Measurements from ENCODE around the gene SOHLH1.

SOHLH1 gene, protein sequence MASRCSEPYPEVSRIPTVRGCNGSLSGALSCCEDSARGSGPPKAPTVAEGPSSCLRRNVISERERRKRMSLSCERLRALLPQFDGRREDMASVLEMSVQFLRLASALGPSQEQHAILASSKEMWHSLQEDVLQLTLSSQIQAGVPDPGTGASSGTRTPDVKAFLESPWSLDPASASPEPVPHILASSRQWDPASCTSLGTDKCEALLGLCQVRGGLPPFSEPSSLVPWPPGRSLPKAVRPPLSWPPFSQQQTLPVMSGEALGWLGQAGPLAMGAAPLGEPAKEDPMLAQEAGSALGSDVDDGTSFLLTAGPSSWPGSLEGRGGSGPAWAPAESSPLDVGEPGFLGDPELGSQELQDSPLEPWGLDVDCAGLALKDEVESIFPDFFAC

DNA sequence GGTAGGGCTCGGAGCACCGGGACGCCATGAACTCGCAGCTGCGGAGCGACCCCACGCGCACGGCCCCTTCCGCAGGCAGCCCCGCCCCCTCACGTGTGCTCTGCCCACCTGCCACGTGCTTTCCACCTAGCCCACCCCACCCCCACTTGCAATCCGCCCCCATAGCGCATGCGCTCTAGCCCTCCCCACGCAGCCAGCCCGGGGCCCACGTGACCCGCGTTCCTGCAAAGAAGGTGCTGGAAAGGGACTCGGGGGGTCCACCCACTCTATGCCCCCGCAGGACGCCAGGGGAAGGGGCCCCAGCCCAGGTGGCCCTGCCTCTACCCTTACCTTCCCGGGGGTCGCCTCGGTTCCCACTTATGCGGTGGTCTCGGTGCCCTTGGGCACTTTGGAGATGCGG lies at the start of gene SOHLH1:
Gene SOHLH1 (minus strand): TSS at position 42 of the 400 bp plus-strand sequence. CDS start 14 bp downstream, at position 28.
- in situ Hi-C loops (cut with MboI; ENCODE audit: low sequenced_read_pairs): loop anchor here (25.0 kb wide), 1 partner anchor 88 kb away; no protein-coding TSS in a partner anchor
- Histone ChIP-seq H3K4me1 (no peaks in the 10 kb centered on the region), H3K4me3 (no peak within 1 kb of the TSS), H3K36me3 (replicated peaks) (no peaks in the 10 kb centered on the region), H3K9me3 (no peaks in the 10 kb centered on the region), H3K27me3 (ENCODE audit: low read depth) (peaks cover 2% of the 10 kb centered on the region; the same call in 1 of the 2 replicates)
- DNase-seq (ENCODE audit: low spot score in 2 of 2): no peak

DNA sequence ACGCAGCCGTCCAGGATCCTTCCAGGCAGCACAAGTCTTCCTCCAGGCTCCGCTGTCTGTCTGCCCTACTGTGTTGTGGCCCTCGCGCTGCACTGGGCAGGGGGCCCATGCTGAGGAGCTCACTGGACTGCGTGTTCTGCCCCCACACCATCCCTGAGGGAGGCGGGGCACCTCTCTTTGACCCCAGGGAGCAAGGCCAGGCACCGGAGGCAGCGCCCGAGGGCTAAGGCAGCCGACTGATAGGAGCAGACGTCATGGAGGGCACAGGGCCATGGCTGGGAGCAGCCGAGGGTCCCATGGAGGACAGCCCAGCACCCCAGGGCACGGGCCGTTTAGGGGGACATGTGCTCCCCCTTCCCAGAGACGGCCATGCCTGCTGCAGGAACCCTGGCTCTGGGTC lies 49.4 kb upstream of the SOHLH1 start:
- in situ Hi-C loops (cut with MboI; ENCODE audit: low sequenced_read_pairs): no loop called here
- H3K9me3 ChIP-seq: no peaks in the 10 kb centered on the region
- no peaks in the 10 kb centered on the region for H3K36me3 ChIP-seq (replicated peaks)
- no peak for DNase-seq (ENCODE audit: low spot score in 2 of 2)
- peaks cover 32% of the 10 kb centered on the region for H3K27me3 ChIP-seq (ENCODE audit: low read depth)
- H3K4me1 ChIP-seq: no peaks in the 10 kb centered on the region
- no peak overlapping the region for H3K4me3 ChIP-seq

DNA sequence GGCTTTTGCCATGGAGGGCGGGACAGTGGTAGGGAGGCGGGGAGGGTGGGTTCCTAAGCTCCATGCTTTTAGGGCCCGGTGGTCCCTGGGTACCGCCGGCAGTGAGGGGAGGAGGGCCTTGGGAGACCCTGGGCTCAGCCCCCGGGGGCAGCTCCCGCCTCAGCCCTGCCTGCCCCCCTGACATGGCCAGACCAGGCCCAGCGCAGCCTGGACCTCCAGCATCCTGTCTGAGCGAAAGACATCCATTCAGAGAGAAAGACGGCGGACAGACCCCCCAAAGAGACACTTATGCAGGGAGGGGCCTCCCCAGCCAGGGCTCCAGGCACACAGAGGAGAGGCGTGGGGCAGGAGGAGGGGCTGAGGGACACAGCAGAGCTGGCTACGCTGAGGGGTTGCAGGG lies 48.0 kb upstream of the SOHLH1 start:
- in situ Hi-C loops (cut with MboI; ENCODE audit: low sequenced_read_pairs): no loop called here
- Histone ChIP-seq H3K4me1 (no peaks in the 10 kb centered on the region), H3K27me3 (ENCODE audit: low read depth) (peaks cover 37% of the 10 kb centered on the region), H3K36me3 (replicated peaks) (no peaks in the 10 kb centered on the region), H3K9me3 (no peaks in the 10 kb centered on the region), H3K4me3 (no peak overlapping the region)
- no peak for DNase-seq (ENCODE audit: low spot score in 2 of 2)

DNA sequence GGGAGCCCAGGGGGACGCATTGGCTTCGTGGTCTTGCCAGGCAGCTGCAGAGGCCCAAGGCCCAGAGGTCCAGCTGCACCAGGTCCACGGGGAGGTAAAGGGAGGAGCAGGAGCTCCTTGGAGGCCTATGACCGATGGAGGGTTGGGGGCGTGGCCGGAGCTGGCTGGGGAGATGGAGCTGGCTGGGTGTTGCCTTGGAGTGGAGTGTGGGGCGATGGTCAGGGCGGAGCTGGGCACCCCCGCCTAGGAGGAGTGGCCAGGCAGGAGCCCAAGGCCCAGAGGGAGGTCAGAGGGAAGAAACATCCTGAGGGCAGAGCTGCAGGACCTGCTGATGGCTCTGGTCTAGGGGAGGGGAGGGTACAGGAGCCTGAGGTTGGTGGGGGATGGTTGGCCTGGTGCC lies 47.3 kb upstream of the SOHLH1 start:
- H3K27me3 ChIP-seq (ENCODE audit: low read depth): peaks cover 37% of the 10 kb centered on the region
- H3K36me3 ChIP-seq (replicated peaks): no peaks in the 10 kb centered on the region
- H3K4me1 ChIP-seq: no peaks in the 10 kb centered on the region
- H3K9me3 ChIP-seq: no peaks in the 10 kb centered on the region
- in situ Hi-C loops (cut with MboI; ENCODE audit: low sequenced_read_pairs): no loop called here
- no peak overlapping the region for H3K4me3 ChIP-seq
- no peak for DNase-seq (ENCODE audit: low spot score in 2 of 2)

DNA sequence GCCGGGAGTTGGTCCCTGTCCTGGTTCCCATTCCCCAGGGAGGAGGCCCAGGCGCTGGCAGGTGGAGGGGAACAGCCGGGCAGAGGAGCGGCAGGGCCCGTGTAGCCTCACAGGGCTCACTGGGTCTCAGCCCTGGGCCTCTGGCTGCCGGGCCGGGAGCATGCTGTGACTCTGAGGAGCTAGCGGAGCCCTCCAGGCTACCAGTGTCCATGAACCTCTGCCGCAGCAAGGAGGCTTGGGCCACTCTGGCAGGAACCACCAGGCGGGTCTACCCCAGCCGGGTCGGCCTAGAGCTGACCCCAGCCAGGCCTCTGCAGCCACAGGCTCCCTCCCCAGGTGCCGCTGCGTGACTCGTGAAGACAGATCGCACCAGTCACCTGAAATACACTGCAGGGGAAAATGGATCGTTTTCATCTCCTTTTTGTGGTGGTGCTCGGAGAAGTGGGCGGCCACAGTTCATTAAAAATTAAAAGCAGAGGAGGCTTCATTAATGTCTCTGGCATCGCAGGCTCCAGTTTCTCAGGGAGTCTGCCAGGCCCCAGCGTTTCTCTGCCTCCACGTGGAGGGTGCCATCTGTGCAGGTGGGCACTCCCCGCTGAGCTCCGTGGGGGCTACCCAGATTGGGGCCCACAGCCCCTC lies 46.5 kb upstream of the SOHLH1 start:
- H3K4me1 ChIP-seq: no peaks in the 10 kb centered on the region
- peaks cover 40% of the 10 kb centered on the region for H3K27me3 ChIP-seq (ENCODE audit: low read depth)
- in situ Hi-C loops (cut with MboI; ENCODE audit: low sequenced_read_pairs): no loop called here
- H3K4me3 ChIP-seq: no peak overlapping the region
- no peaks in the 10 kb centered on the region for H3K36me3 ChIP-seq (replicated peaks)
- DNase-seq (ENCODE audit: low spot score in 2 of 2): no peak
- no peaks in the 10 kb centered on the region for H3K9me3 ChIP-seq

DNA sequence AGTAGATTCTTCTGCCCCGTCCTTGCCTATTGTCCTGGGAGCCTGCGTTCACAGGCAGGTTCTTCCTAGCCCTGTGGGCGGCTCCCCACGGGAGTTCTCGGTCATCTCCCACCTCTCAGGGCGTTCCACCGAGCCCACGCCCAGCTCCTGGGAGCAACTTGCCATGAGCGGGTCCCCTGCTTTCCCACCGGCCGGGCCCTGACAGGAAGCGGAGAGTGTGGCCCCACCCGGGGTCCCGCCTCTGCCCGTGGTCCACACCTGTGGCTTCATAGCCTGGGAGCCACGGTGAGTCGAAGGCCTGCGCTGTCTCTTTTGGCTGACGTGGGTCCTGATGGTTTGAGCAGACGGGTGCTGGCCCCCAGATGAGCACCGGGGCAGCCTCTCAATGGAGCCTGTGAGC lies 45.9 kb upstream of the SOHLH1 start:
- peaks cover 44% of the 10 kb centered on the region for H3K27me3 ChIP-seq (ENCODE audit: low read depth)
- in situ Hi-C loops (cut with MboI; ENCODE audit: low sequenced_read_pairs): no loop called here
- H3K9me3 ChIP-seq: no peaks in the 10 kb centered on the region
- no peak for DNase-seq (ENCODE audit: low spot score in 2 of 2)
- no peaks in the 10 kb centered on the region for H3K36me3 ChIP-seq (replicated peaks)
- no peaks in the 10 kb centered on the region for H3K4me1 ChIP-seq
- H3K4me3 ChIP-seq: no peak overlapping the region

DNA sequence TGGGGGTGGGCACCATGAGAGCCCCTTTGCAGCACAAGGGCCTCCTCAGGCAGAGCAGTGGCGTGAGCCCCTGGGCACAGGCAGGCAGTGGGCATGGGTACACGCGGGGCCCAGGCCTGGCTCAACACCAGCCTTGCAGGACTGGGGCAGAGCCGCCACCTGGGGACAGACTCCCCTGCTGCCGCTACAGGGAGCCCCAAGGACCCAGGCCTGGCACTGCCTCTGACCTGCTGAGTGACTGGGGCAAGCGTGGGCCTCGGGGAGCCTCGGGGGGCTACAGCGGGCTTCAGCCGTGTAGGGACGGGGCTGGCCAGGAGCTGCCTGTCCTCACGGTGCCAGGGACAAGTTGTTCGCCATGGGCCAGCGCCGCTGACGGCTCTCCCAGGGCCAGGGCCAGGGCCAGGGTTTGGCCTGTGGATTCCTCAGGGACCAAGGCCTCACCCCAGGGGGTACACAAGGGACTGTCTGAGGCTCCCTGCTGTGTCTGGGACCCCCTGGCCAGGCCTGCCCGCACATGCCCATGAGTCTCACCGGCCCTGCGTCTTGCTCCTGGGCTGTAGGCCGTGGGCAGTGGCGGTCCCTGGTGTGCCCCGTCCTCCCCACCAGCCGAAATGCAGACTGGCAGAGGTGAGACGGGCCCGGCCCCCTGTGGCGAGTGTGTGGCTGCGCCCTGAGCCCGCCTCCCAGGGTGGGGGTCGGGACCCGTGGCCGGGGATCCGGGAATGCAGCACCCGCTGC lies 45.2 kb upstream of the SOHLH1 start:
- in situ Hi-C loops (cut with MboI; ENCODE audit: low sequenced_read_pairs): no loop called here
- H3K27me3 ChIP-seq (ENCODE audit: low read depth): peaks cover 44% of the 10 kb centered on the region
- H3K4me3 ChIP-seq: no peak overlapping the region
- no peak for DNase-seq (ENCODE audit: low spot score in 2 of 2)
- no peaks in the 10 kb centered on the region for H3K9me3 ChIP-seq
- no peaks in the 10 kb centered on the region for H3K36me3 ChIP-seq (replicated peaks)
- H3K4me1 ChIP-seq: no peaks in the 10 kb centered on the region

DNA sequence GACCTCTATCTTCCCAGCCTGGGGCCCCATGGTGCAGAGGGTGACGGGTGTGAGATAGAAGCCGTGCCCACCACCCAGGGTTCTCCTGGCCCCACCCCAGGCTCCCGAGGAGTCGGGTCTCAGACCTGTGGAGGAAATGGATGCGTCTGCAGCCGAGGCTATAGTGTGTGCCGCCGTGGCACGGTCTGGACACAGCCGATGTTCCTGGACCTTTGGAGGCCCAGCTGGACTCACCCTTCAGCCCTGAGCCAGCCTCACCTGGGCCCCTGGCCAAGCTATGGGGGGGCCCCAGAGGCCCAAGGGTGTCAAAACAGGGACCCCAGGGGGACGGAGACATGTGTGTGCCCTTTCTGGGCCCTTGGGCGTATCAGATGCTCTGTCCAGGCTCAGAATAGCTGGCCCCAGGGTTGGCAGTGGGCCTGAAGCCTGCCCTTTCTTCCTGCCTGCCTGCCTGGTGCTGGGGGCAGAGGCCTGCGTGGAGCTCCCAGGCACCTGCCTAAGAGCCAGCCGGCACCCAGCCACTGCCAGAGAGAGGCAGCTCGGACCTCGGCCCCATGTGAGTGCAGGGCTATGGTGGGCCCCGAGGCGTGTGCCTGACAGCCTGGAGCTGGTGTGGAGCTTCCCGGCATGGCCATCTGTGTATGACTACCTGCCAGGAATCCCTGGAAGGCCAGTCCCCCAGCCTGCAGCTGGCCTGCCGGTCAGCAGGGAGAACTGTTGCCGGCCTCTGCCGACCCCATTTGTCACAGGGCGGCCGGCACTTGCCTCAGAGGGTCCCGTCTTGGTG lies 44.5 kb upstream of the SOHLH1 start:
- no peaks in the 10 kb centered on the region for H3K4me1 ChIP-seq
- H3K27me3 ChIP-seq (ENCODE audit: low read depth): peaks cover 41% of the 10 kb centered on the region
- no peak overlapping the region for H3K4me3 ChIP-seq
- H3K36me3 ChIP-seq (replicated peaks): no peaks in the 10 kb centered on the region
- no peak for DNase-seq (ENCODE audit: low spot score in 2 of 2)
- in situ Hi-C loops (cut with MboI; ENCODE audit: low sequenced_read_pairs): no loop called here
- no peaks in the 10 kb centered on the region for H3K9me3 ChIP-seq

DNA sequence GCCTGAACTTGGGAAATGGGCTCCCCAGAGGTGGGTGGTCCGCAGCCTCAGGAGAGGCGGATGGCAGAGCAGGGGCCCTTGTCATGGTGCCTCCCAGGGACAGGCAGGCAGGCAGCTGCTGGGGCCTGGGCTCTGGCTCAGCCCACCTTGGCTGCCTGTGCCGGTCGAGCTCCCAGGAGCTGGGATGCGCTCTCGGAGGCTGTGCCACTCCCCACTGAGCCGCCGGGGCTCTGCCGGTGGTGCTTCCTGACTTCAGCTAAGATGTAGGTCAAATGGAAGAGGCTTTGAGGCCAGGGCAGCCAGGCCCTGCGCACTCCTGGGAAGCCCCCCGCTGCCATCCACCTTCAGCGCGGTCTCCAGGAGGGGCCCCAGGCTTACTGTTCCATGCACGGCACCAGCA lies 43.7 kb upstream of the SOHLH1 start:
- Histone ChIP-seq H3K4me3 (no peak overlapping the region), H3K9me3 (no peaks in the 10 kb centered on the region), H3K4me1 (no peaks in the 10 kb centered on the region), H3K27me3 (ENCODE audit: low read depth) (peaks cover 38% of the 10 kb centered on the region), H3K36me3 (replicated peaks) (no peaks in the 10 kb centered on the region)
- in situ Hi-C loops (cut with MboI; ENCODE audit: low sequenced_read_pairs): no loop called here
- DNase-seq (ENCODE audit: low spot score in 2 of 2): no peak

DNA sequence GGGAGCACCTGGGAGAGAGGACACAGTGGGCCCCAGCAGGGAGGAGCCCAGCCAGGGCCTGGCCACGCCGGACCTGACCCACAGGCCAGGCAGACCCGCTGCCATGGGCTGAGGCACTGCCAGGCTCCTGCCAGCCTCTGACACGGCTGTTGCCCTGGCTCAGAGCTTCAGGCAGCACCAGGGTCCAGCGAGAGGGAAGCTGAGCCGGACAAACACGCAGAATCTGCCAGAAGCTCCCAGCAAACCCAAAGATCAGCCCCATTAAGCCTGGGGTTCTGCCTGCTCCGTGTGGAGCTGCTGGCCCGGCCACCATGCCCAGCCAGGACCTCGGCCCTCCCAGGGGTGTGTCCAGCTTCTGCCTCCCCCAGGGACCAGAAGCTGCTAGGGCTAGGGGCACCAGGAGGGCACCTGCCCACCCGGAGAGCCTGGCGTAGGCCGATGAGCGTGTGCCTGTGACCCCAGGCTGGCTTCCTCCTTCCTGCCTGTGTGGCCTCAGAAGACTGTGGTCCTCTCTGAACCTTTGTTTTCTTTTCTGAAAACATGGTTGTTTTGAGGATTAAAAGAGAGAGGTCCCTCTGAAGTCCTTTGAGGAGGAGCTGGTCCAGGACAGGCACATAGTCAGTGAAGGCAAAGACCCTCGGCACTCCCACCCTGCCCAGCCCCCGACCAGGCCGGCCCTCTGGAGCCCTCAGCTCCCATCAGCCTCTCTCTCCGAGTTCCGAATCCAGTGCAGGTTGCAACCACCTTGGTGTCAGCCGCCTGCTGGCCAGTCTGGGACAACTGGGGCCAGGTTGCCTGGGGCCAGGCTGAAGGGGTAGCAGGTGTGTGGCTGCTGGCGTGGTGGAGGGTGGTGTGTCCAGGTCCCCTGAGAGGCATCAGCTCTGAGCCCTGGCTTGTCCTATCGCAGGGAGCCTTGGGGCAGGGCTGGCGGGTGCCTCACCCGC lies 42.3 kb upstream of the SOHLH1 start:
- in situ Hi-C loops (cut with MboI; ENCODE audit: low sequenced_read_pairs): no loop called here
- Histone ChIP-seq H3K9me3 (no peaks in the 10 kb centered on the region), H3K4me1 (no peaks in the 10 kb centered on the region), H3K36me3 (replicated peaks) (no peaks in the 10 kb centered on the region), H3K27me3 (ENCODE audit: low read depth) (peaks cover 33% of the 10 kb centered on the region), H3K4me3 (no peak overlapping the region)
- DNase-seq (ENCODE audit: low spot score in 2 of 2): no peak

DNA sequence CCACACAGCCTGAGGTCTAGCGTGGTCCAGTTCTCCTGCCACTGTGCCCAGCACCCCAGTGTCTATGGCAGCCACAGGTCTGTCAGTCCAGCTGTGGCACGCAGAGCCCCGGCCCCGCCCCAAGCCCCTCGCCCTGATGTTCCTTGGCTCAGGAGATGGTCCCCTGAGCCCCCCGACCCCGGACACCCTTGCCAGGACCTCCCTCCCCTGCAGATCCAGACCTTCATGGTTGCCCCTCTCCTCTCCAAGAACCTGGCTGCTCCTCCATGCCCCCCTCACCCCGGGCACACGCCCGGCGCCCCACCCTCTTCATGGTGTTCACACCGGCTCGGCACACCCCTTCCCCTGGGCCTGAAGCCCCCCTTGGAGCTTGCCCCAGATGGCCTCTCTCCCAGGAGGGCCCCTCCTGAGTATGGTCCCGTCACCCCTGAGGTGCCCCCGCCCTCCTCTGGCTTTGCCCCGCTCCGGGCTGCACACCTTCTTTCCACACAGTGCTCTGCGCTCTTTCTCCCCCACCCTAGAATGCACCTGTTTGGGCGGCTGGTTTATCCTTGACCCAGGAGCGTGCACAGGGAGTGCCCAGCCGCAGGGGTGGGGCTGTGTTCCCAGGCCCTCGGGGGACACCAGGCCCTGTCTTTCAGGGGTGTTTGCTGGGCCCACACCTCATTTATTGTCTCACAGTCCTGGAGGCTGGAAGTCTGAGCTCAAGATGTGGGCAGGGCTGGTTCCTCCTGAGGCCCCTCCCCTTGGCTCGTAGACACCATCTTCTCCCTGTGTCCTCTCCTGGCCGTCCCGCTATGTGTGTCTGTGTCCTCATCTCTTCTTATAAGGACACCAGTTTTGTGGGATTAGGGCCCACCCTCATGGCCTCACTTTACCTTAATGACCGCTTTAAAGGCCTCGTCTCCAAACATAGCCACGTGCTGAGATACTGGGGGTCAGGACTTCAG lies 40.3 kb upstream of the SOHLH1 start:
- Histone ChIP-seq H3K4me1 (no peaks in the 10 kb centered on the region), H3K4me3 (no peak overlapping the region), H3K9me3 (no peaks in the 10 kb centered on the region), H3K36me3 (replicated peaks) (no peaks in the 10 kb centered on the region), H3K27me3 (ENCODE audit: low read depth) (peaks cover 33% of the 10 kb centered on the region)
- no peak for DNase-seq (ENCODE audit: low spot score in 2 of 2)
- in situ Hi-C loops (cut with MboI; ENCODE audit: low sequenced_read_pairs): no loop called here
